ENCODE data around the gene ITGAL. TPM values are rescaled to one million over a fixed set of nuclear protein-coding genes. Genes with fewer than 3 reads are reported as not detected.

The ITGAL gene
- total RNA-seq, 1 donor from 2014 or later: 287 TPM

- Mint-ChIP-seq H3K27me3 (ENCODE audit: insufficient read depth) (no peaks in the 10 kb centered on the region), H3K36me3 (ENCODE audit: low read depth) (peaks cover 6% of the 10 kb centered on the region), H3K9me3 (no peaks in the 10 kb centered on the region), H3K27ac (peak overlapping the region; percentile 97), H3K4me1 (ENCODE audit: low read depth) (peaks cover 43% of the 10 kb centered on the region), H3K4me3 (peak overlapping the region; percentile 79)
- intact Hi-C loops (cut with micrococcal nuclease): no loop called here
- DNase-seq (ENCODE audit: low spot score): peak; percentile 66
Measured at GRCh38 chr16:30567160-30567990, 94.8 kb downstream of the ITGAL start.

- H3K36me3 Mint-ChIP-seq (ENCODE audit: low read depth): peaks cover 6% of the 10 kb centered on the region
- H3K27me3 Mint-ChIP-seq (ENCODE audit: insufficient read depth): no peaks in the 10 kb centered on the region
- peak overlapping the region; percentile 97 for H3K27ac Mint-ChIP-seq
- peak; percentile 59 for DNase-seq (ENCODE audit: low spot score)
- intact Hi-C loops (cut with micrococcal nuclease): loop anchor here (1.0 kb wide), 4 partner anchors 10 to 138 kb away; partner anchors contain the start of genes DCTPP1, FBRS and ZNF764
- peak overlapping the region; percentile 79 for H3K4me3 Mint-ChIP-seq
- peaks cover 47% of the 10 kb centered on the region for H3K4me1 Mint-ChIP-seq (ENCODE audit: low read depth)
- H3K9me3 Mint-ChIP-seq: no peaks in the 10 kb centered on the region
Measured at GRCh38 chr16:30567991-30568638, 95.6 kb downstream of the ITGAL start.

- H3K9me3 Mint-ChIP-seq: no peaks in the 10 kb centered on the region
- peaks cover 51% of the 10 kb centered on the region for H3K4me1 Mint-ChIP-seq (ENCODE audit: low read depth)
- H3K36me3 Mint-ChIP-seq (ENCODE audit: low read depth): peaks cover 6% of the 10 kb centered on the region
- peak overlapping the region; percentile 26 for H3K4me3 Mint-ChIP-seq
- no peaks in the 10 kb centered on the region for H3K27me3 Mint-ChIP-seq (ENCODE audit: insufficient read depth)
- intact Hi-C loops (cut with micrococcal nuclease): no loop called here
- H3K27ac Mint-ChIP-seq: peak overlapping the region; percentile 97
- DNase-seq (ENCODE audit: low spot score): no peak
Measured at GRCh38 chr16:30569281-30569680, 96.7 kb downstream of the ITGAL start.

- DNase-seq (ENCODE audit: low spot score): no peak
- intact Hi-C loops (cut with micrococcal nuclease): no loop called here
- Mint-ChIP-seq H3K4me1 (ENCODE audit: low read depth) (peaks cover 57% of the 10 kb centered on the region), H3K9me3 (no peaks in the 10 kb centered on the region), H3K36me3 (ENCODE audit: low read depth) (peaks cover 9% of the 10 kb centered on the region), H3K27me3 (ENCODE audit: insufficient read depth) (no peaks in the 10 kb centered on the region), H3K27ac (peak overlapping the region; percentile 7), H3K4me3 (peak overlapping the region; percentile 81)
Measured at GRCh38 chr16:30569746-30570635, 97.4 kb downstream of the ITGAL start.

GRCh38 chr16:30570636-30571444 lies 98.3 kb downstream of the ITGAL start:
- Mint-ChIP-seq H3K36me3 (ENCODE audit: low read depth) (peaks cover 9% of the 10 kb centered on the region), H3K9me3 (no peaks in the 10 kb centered on the region), H3K27me3 (ENCODE audit: insufficient read depth) (no peaks in the 10 kb centered on the region), H3K27ac (peak overlapping the region; percentile 87), H3K4me1 (ENCODE audit: low read depth) (peaks cover 65% of the 10 kb centered on the region), H3K4me3 (peak overlapping the region; percentile 81)
- no peak for DNase-seq (ENCODE audit: low spot score)
- intact Hi-C loops (cut with micrococcal nuclease): loop anchor here (1.0 kb wide), 1 partner anchor 99 kb away; the partner anchor contains the start of gene ITGAL

- Mint-ChIP-seq H3K27ac (peak within 1 kb of the TSS; percentile 90), H3K36me3 (ENCODE audit: low read depth) (peaks cover 9% of the 10 kb centered on the region), H3K4me1 (ENCODE audit: low read depth) (peaks cover 59% of the 10 kb centered on the region), H3K27me3 (ENCODE audit: insufficient read depth) (no peaks in the 10 kb centered on the region), H3K4me3 (peak within 1 kb of the TSS; percentile 93), H3K9me3 (no peaks in the 10 kb centered on the region)
- peak; percentile 93 for DNase-seq (ENCODE audit: low spot score)
- intact Hi-C loops (cut with micrococcal nuclease): loop anchor here (1.0 kb wide), 11 partner anchors 13 to 141 kb away; partner anchors contain the start of genes DCTPP1, ITGAL, PRR14 and ZNF689
Measured at GRCh38 chr16:30571445-30572322, 99.1 kb downstream of the ITGAL start, which contains the start of gene ZNF688. Gene ZNF688 (minus strand): TSS chr16:30571714. CDS start chr16:30571629, 85 bp downstream.

Other genes with a start within 250 kb of the ITGAL start
- gene NPIPB13, start 224.3 kb upstream of the ITGAL start, total RNA-seq: 11.0 and 20.0 TPM in 2 replicates
- 100 and 104 TPM in 2 replicates for gene CD2BP2, start 117.4 kb upstream of the ITGAL start, total RNA-seq
- gene TBC1D10B, start 102.2 kb upstream of the ITGAL start, total RNA-seq: 68.9 and 73.6 TPM in 2 replicates
- 2.0 and 2.7 TPM in 2 replicates for gene MYL11, start 97.9 kb upstream of the ITGAL start, total RNA-seq
- gene SEPTIN1, start 90.2 kb upstream of the ITGAL start, total RNA-seq: 195 and 200 TPM in 2 replicates
- 20.2 and 21.4 TPM in 2 replicates for gene ZNF48, start 77.3 kb upstream of the ITGAL start, total RNA-seq
- 8.1 and 8.9 TPM in 2 replicates for gene ZNF771, start 65.1 kb upstream of the ITGAL start, total RNA-seq
- gene DCTPP1, start 42.7 kb upstream of the ITGAL start, total RNA-seq: 173 and 178 TPM in 2 replicates
- gene SEPHS2, start 26.9 kb upstream of the ITGAL start, total RNA-seq: 83.4 and 87.2 TPM in 2 replicates
- gene ZNF768, start 53.8 kb downstream of the ITGAL start, total RNA-seq: 13.7 and 14.6 TPM in 2 replicates
- gene ZNF747, start 62.1 kb downstream of the ITGAL start, total RNA-seq: 13.8 and 15.8 TPM in 2 replicates
- 17.9 and 21.2 TPM in 2 replicates for gene ZNF764, start 85.6 kb downstream of the ITGAL start, total RNA-seq
- gene ZNF688, start 99.0 kb downstream of the ITGAL start, total RNA-seq: 7.4 and 9.4 TPM in 2 replicates
- gene ZNF785, start 113.0 kb downstream of the ITGAL start, total RNA-seq: 19.2 and 21.5 TPM in 2 replicates
- 14.7 TPM in 2 replicates for gene ZNF689, start 137.6 kb downstream of the ITGAL start, total RNA-seq
- 91.9 and 97.4 TPM in 2 replicates for gene PRR14, start 178.2 kb downstream of the ITGAL start, total RNA-seq
- gene FBRS, start 185.7 kb downstream of the ITGAL start, total RNA-seq: 116 and 125 TPM in 2 replicates
- 91.1 and 93.4 TPM in 2 replicates for gene SRCAP, start 226.4 kb downstream of the ITGAL start, total RNA-seq

Measured in activated T-helper 1 cell treated with anti-CD3 and anti-CD28 coated beads, Interleukin-12 subunit alpha, Interleukin-12 subunit beta, Interleukin-2, Interleukin-4 antibody, amounts not matched to agents 30 ng/mL and 10 ng/mL and 1 ng/mL, durations not matched to agents 14 hours and 24 hours and 36 hours (primary cell).